Osteoblast (primary cell): Measurements from ENCODE around the gene TMEM178B. TPM values are rescaled to one million over a fixed set of nuclear protein-coding genes. Genes with fewer than 3 reads are reported as not detected.

ENCODE experiments used
- DNase-seq: peaks from one replicate; pipeline ENCODE4 v3.0.0; 2011; ENCODE audit warnings: low spot score, mixed read lengths; ENCODE audit not compliant: insufficient read length; ENCODE audit errors: missing footprints
- H2AFZ ChIP-seq: 2 replicates; pipeline ENCODE4 v1.6.0; 2011; ENCODE audit warnings: mild to moderate bottlenecking, low read length
- H3K27ac ChIP-seq: 2 replicates; pipeline ENCODE4 v1.5.1; 2011; ENCODE audit warnings: mild to moderate bottlenecking, low read depth, low read length, moderate library complexity
- H3K27me3 ChIP-seq: 2 replicates; pipeline ENCODE4 v1.6.0; 2012; ENCODE audit warnings: mild to moderate bottlenecking, control low read depth, inconsistent platforms, low read length, moderate library complexity; ENCODE audit not compliant: insufficient read depth
- H3K36me3 ChIP-seq: 2 replicates; pipeline ENCODE4 v1.5.1; 2011; ENCODE audit warnings: mild to moderate bottlenecking, low read length, control low read depth, moderate library complexity; ENCODE audit not compliant: insufficient read depth
- H3K4me1 ChIP-seq: 2 replicates; pipeline ENCODE4 v1.5.1; 2011; ENCODE audit warnings: mild to moderate bottlenecking, low read length, control low read depth, moderate library complexity; ENCODE audit not compliant: insufficient read depth
- H3K4me2 ChIP-seq: 2 replicates; pipeline ENCODE4 v1.6.0; 2011; ENCODE audit warnings: mild to moderate bottlenecking, low read length; ENCODE audit not compliant: insufficient read depth
- H3K4me3 ChIP-seq: fragments of 200-600 bp; sonication (generic); 3 replicates; pipeline ENCODE4 v1.5.1; 2012; ENCODE audit warnings: mild to moderate bottlenecking, low read length, inconsistent platforms; ENCODE audit not compliant: insufficient read depth
- H3K79me2 ChIP-seq: 2 replicates; pipeline ENCODE4 v1.6.0; 2012; ENCODE audit warnings: mild to moderate bottlenecking, low read length, control low read depth, inconsistent platforms; ENCODE audit not compliant: insufficient read depth
- H3K9me3 ChIP-seq: 2 replicates; pipeline ENCODE4 v1.5.1; 2011; ENCODE audit warnings: low read depth, low read length, control low read depth
- H4K20me1 ChIP-seq: 2 replicates; pipeline ENCODE4 v1.6.0; 2012; ENCODE audit warnings: mild to moderate bottlenecking, low read length, control low read depth; ENCODE audit not compliant: insufficient read depth
- CTCF ChIP-seq: IDR thresholded peaks from 2 replicates; pipeline ENCODE4 v1.5.1; 2011; ENCODE audit warnings: mild to moderate bottlenecking, low read depth, low read length, moderate library complexity; ENCODE audit errors: extremely low read depth
- total RNA-seq: library from RNA; depleted of rRNA; stranded (reverse); fragments of >200 nt; gene quantifications from 2 replicates; pipeline ENCODE4 v1.2.3, GENCODE V29; 2012

TMEM178B gene
- total RNA-seq, 1 donor = 1.1 TPM

GRCh38 chr7:141389140-141389796, 315.4 kb downstream of the TMEM178B start:
- no peak overlapping the region for H3K4me3 ChIP-seq
- no peaks in the 10 kb centered on the region for H3K4me1 ChIP-seq

GRCh38 chr7:141390339-141390738, 316.5 kb downstream of the TMEM178B start:
- Histone ChIP-seq H3K4me1 (no peaks in the 10 kb centered on the region), H3K36me3 (no peaks in the 10 kb centered on the region), H3K79me2 (no peaks in the 10 kb centered on the region), H3K27me3 (no peaks in the 10 kb centered on the region), H4K20me1 (no peaks in the 10 kb centered on the region), H2AFZ (no peak overlapping the region), H3K9me3 (no peaks in the 10 kb centered on the region), H3K4me2 (no peak overlapping the region), H3K27ac (no peak overlapping the region), H3K4me3 (no peak overlapping the region)
- no peak for TF ChIP-seq CTCF
- DNase-seq = no peak

More at GRCh38 chr7:141389140-141389796, 315.4 kb downstream of the TMEM178B start:
- no peaks in the 10 kb centered on the region for H4K20me1 ChIP-seq
- no peak overlapping the region for H2AFZ ChIP-seq
- no peak overlapping the region for H3K27ac ChIP-seq
- no peaks in the 10 kb centered on the region for H3K27me3 ChIP-seq
- no peak overlapping the region for H3K4me2 ChIP-seq
- no peak for DNase-seq
- TF ChIP-seq CTCF = no peak
- no peaks in the 10 kb centered on the region for H3K36me3 ChIP-seq
- no peaks in the 10 kb centered on the region for H3K79me2 ChIP-seq
- no peaks in the 10 kb centered on the region for H3K9me3 ChIP-seq

- Histone ChIP-seq H3K27me3 (no peaks in the 10 kb centered on the region), H3K36me3 (no peaks in the 10 kb centered on the region), H3K9me3 (no peaks in the 10 kb centered on the region), H3K4me3 (no peak overlapping the region), H4K20me1 (no peaks in the 10 kb centered on the region), H3K4me2 (no peak overlapping the region), H3K79me2 (no peaks in the 10 kb centered on the region), H3K4me1 (no peaks in the 10 kb centered on the region), H2AFZ (no peak overlapping the region), H3K27ac (no peak overlapping the region)
- no peak for TF ChIP-seq CTCF
- no peak for DNase-seq
Observed at GRCh38 chr7:141393056-141393455, 319.2 kb downstream of the TMEM178B start.

GRCh38 chr7:141397236-141398163, 323.6 kb downstream of the TMEM178B start:
- H3K79me2 ChIP-seq = no peaks in the 10 kb centered on the region

More at GRCh38 chr7:141397236-141398163, 323.6 kb downstream of the TMEM178B start:
- H4K20me1 ChIP-seq = no peaks in the 10 kb centered on the region
- H3K4me2 ChIP-seq = no peak overlapping the region
- H3K27ac ChIP-seq = no peak overlapping the region
- H3K27me3 ChIP-seq = no peaks in the 10 kb centered on the region
- H3K9me3 ChIP-seq = no peaks in the 10 kb centered on the region
- no peaks in the 10 kb centered on the region for H3K4me1 ChIP-seq
- DNase-seq = no peak
- TF ChIP-seq CTCF = no peak
- no peak overlapping the region for H3K4me3 ChIP-seq
- H3K36me3 ChIP-seq = no peaks in the 10 kb centered on the region
- no peak overlapping the region for H2AFZ ChIP-seq
